HCT116 (cell line): ENCODE measurements around the gene DISP2. TPM values are rescaled to one million over a fixed set of nuclear protein-coding genes. Genes with fewer than 3 reads are reported as not detected.

ENCODE experiments used
- ATAC-seq: fragments of 200-7000 bp; cut with Tn5 transposase; 2 replicates; pipeline ENCODE4 v1.9.1; 2020; ENCODE audit warnings: mild to moderate bottlenecking, moderate library complexity
- BruUV-seq: library from RNA; stranded (reverse); fragments of 400-500 nt; replicated peaks from 2 replicates; lab custom pipeline; 2021; lab: Mats Ljungman, UMichigan
- CTCF ChIA-PET: fragments of 300-600 bp; sonication (Branson Sonifier 250); formaldehyde crosslinking; loops from one replicate; lab custom pipeline; 2021; ENCODE audit warnings: antibody characterized with exemption; lab: Charles Lee
- POLR2A ChIA-PET: fragments of 300-600, 350-600 bp; sonication (Branson Sonifier 250); formaldehyde crosslinking; loops from one replicate; lab custom pipeline; 2021; ENCODE audit warnings: antibody characterized with exemption; lab: Charles Lee
- RAD21 ChIA-PET, 2 experiments: fragments of 300-600 bp; sonication (Branson Sonifier 250); formaldehyde crosslinking; loops; one replicate each; lab custom pipeline; 2023; ENCODE audit warnings: low total read pairs in 2 of 2; ENCODE audit not compliant: uncharacterized antibody in 2 of 2, unreplicated experiment in 2 of 2, low non-redundant PET in 1 of 2; lab: Charles Lee
- DNase-seq: peaks from one replicate; pipeline ENCODE4 v3.0.0-alpha.2; 2010; ENCODE audit warnings: low read depth, low spot score
- H2AFZ ChIP-seq: fragments of 200-600 bp; shearing (Covaris generic), sonication (generic); 2 replicates; pipeline ENCODE4 v1.6.1; 2017; ENCODE audit warnings: low read depth, mixed run types, mixed read lengths, antibody characterized with exemption, low read length; ENCODE audit not compliant: poor library complexity, severe bottlenecking
- H3K27ac ChIP-seq: 2 replicates; pipeline ENCODE4 v1.5.1; 2012; ENCODE audit warnings: low read depth, low read length
- H3K27me3 ChIP-seq: fragments of 200-600 bp; sonication (generic); 2 replicates; pipeline ENCODE4 v1.6.1; 2016; ENCODE audit warnings: mixed run types, low read length, mixed read lengths; ENCODE audit not compliant: insufficient read depth
- H3K36me3 ChIP-seq, 2 experiments: fragments of 200-500 bp in 1 of 2; fragments of 200-600 bp in 1 of 2; sonication (Bioruptor generic) in 1 of 2; sonication (generic) in 1 of 2; 2 replicates each; pipeline versions ENCODE4 v1.5.1 to v1.6.1; 2014 to 2016; ENCODE audit warnings: low read length in 2 of 2, inconsistent platforms in 1 of 2, mixed read lengths in 1 of 2, mixed run types in 1 of 2; ENCODE audit not compliant: insufficient read depth in 2 of 2, control insufficient read depth in 1 of 2
- H3K4me1 ChIP-seq, 2 experiments: fragments of 200-600 bp in 1 of 2; sonication (generic) in 1 of 2; 2 replicates each; pipeline versions ENCODE4 v1.5.1 to v1.6.1; 2012 to 2017; ENCODE audit warnings: low read length in 2 of 2, inconsistent platforms in 1 of 2, mild to moderate bottlenecking in 1 of 2, mixed read lengths in 1 of 2, mixed run types in 1 of 2, moderate library complexity in 1 of 2; ENCODE audit not compliant: insufficient read depth in 2 of 2, control insufficient read depth in 1 of 2
- H3K4me2 ChIP-seq: fragments of 200-600 bp; sonication (generic); 2 replicates; pipeline ENCODE4 v1.6.1; 2017; ENCODE audit warnings: mixed run types, low read length, mixed read lengths
- H3K4me3 ChIP-seq, 2 experiments: fragments of 200-600 bp in 1 of 2; sonication (generic) in 1 of 2; replicated peaks in 1 of 2; 2 replicates each; pipeline ENCODE4 v1.5.1; 2011 to 2016; ENCODE audit warnings: low read length in 2 of 2, control low read depth in 1 of 2, low read depth in 1 of 2, mild to moderate bottlenecking in 1 of 2, mixed read lengths in 1 of 2, mixed run types in 1 of 2
- H3K79me2 ChIP-seq: fragments of 200-600 bp; sonication (generic); 2 replicates; pipeline ENCODE4 v1.6.1; 2017; ENCODE audit warnings: mild to moderate bottlenecking, mixed run types, low read length, moderate library complexity, mixed read lengths; ENCODE audit not compliant: insufficient read depth
- H3K9ac ChIP-seq: fragments of 200-600 bp; sonication (generic); 2 replicates; pipeline ENCODE4 v1.6.1; 2016; ENCODE audit warnings: low read length, mixed read lengths
- H3K9me2 ChIP-seq: fragments of 200-600 bp; sonication (generic), shearing (Covaris generic); 2 replicates; pipeline ENCODE4 v1.6.1; 2017; ENCODE audit warnings: mixed run types, mild to moderate bottlenecking, moderate library complexity; ENCODE audit not compliant: insufficient read depth
- H3K9me3 ChIP-seq, 2 experiments: fragments of 200-500 bp in 1 of 2; fragments of 200-600 bp in 1 of 2; sonication (Bioruptor generic) in 1 of 2; sonication (generic) in 1 of 2; 2 replicates each; pipeline ENCODE4 v1.6.1; 2014 to 2017; ENCODE audit warnings: low read length in 2 of 2, mixed read lengths in 2 of 2, inconsistent platforms in 1 of 2, low read depth in 1 of 2, mild to moderate bottlenecking in 1 of 2, mixed run types in 1 of 2, moderate library complexity in 1 of 2; ENCODE audit not compliant: control insufficient read depth in 1 of 2, insufficient read depth in 1 of 2
- H4K20me1 ChIP-seq: fragments of 200-600 bp; sonication (generic), shearing (Covaris generic); 2 replicates; pipeline ENCODE4 v1.6.1; 2017; ENCODE audit warnings: mixed run types, mild to moderate bottlenecking, moderate library complexity; ENCODE audit not compliant: insufficient read depth
- CTCF ChIP-seq, 3 experiments: fragments of 200-600 bp in 1 of 3; sonication (generic) in 1 of 3; IDR thresholded peaks in 2 of 3; conservative IDR thresholded peaks in 1 of 3; 2 replicates each; pipeline ENCODE4 v1.5.1; 2012 to 2017; ENCODE audit warnings: low read depth in 2 of 3, low read length in 2 of 3, antibody characterized with exemption in 1 of 3, borderline replicate concordance in 1 of 3, control low read depth in 1 of 3, mild to moderate bottlenecking in 1 of 3, mixed read lengths in 1 of 3, mixed run types in 1 of 3, moderate library complexity in 1 of 3; ENCODE audit not compliant: insufficient read depth in 1 of 3
- TCF7L2 ChIP-seq: IDR thresholded peaks from 2 replicates; pipeline ENCODE4 v1.7.0; 2011; ENCODE audit warnings: borderline replicate concordance, inconsistent platforms; ENCODE audit not compliant: insufficient read depth, insufficient read length; ENCODE audit errors: extremely low read depth
- intact Hi-C: fragments of 100-400 bp; cut with micrococcal nuclease; formaldehyde crosslinking; loops from 2 replicates; pipeline ENCODE4 v1.10.0; 2022
- total RNA-seq: library from RNA; stranded (reverse); gene quantifications from one replicate; pipeline ENCODE4 v1.2.1, GENCODE V29; 2021; ENCODE audit not compliant: unreplicated experiment

The DISP2 gene
- total RNA-seq, 1 experiment from 2014 or later: 3.3 TPM

- H2AFZ ChIP-seq: no peak overlapping the region
- peaks cover 5% of the 10 kb centered on the region; the same call in 1 of the 2 replicates for H3K79me2 ChIP-seq
- H3K4me2 ChIP-seq: peak overlapping the region; percentile 87
- H3K9me3 ChIP-seq: no peaks in the 10 kb centered on the region
- ChIA-PET RAD21 (interaction anchor here in 1 of 2 experiments (0.8 to 1.4 kb wide), 5 partner anchors 15 to 59 kb away, joined by 3 to 4 read pairs (median 3); partner anchors contain the start of gene INAFM2), CTCF (interaction anchor here (0.8 to 5.2 kb wide), 16 partner anchors 11 to 113 kb away, joined by 3 to 55 read pairs (median 6); partner anchors contain the start of genes ANKRD63, INAFM2, IVD and KNSTRN), POLR2A (interaction anchor here (1.1 to 3.4 kb wide), 3 partner anchors 12 to 56 kb away, joined by 3 to 11 read pairs (median 6); partner anchors contain the start of gene INAFM2)
- TF ChIP-seq CTCF (IDR thresholded peaks at IDR 0.05 in 2 of 3, conservative IDR thresholded peaks at IDR 0.05 in 1 of 3; ENCODE audit: borderline replicate concordance in 1 of 3, insufficient read depth in 1 of 3, low read depth in 2 of 3, low read length in 2 of 3) (peak in 2 of 3 experiments; percentile 86 to 90; a peak in 4 of 6 replicates), TCF7L2 (no peak)
- H3K36me3 ChIP-seq: peaks cover 0 to 7% of the 10 kb centered on the region in 2 experiments; a peak in 1 of 4 replicates
- peak overlapping the region; percentile 92 for H3K27ac ChIP-seq
- BruUV-seq: no TSS peak
- no peaks in the 10 kb centered on the region for H4K20me1 ChIP-seq
- peak overlapping the region in 1 of 2 experiments; percentile 60; a peak in 2 of 4 replicates for H3K4me3 ChIP-seq
- ATAC-seq: peak; percentile 48
- H3K9ac ChIP-seq: peak overlapping the region; percentile 76
- peaks cover 41 to 58% of the 10 kb centered on the region in 2 experiments for H3K4me1 ChIP-seq
- no peaks in the 10 kb centered on the region for H3K9me2 ChIP-seq
- intact Hi-C loops: no loop called here
- H3K27me3 ChIP-seq: no peaks in the 10 kb centered on the region
- peak; percentile 35 for DNase-seq
Observed at GRCh38 chr15:40338041-40338657, 19.9 kb upstream of the DISP2 start.
